WERI-Rb-1 (cell line): ENCODE results near the gene DBP.

ENCODE experiments used
- DNase-seq: peaks from one replicate; pipeline ENCODE4 v3.0.0-alpha.2; 2020
- H3K27ac ChIP-seq: fragments of 250-450 bp; sonication (Bioruptor Pico); 2 replicates; pipeline ENCODE4 v1.5.1; 2020; ENCODE audit warnings: mild to moderate bottlenecking, moderate library complexity
- H3K27me3 ChIP-seq: fragments of 250-450 bp; sonication (Bioruptor Pico); 2 replicates; pipeline ENCODE4 v1.5.1; 2021; ENCODE audit warnings: mild to moderate bottlenecking, low read depth, moderate library complexity; ENCODE audit not compliant: insufficient read depth, severe bottlenecking
- H3K36me3 ChIP-seq: fragments of 250-450 bp; sonication (Bioruptor Pico); 2 replicates; pipeline ENCODE4 v1.5.1; 2020; ENCODE audit warnings: mild to moderate bottlenecking, moderate library complexity
- H3K4me3 ChIP-seq: 2 replicates; pipeline ENCODE4 v1.5.1; 2011; ENCODE audit warnings: low read depth, mild to moderate bottlenecking, control low read depth, low read length
- H3K9me3 ChIP-seq: fragments of 250-450 bp; sonication (Bioruptor Pico); 2 replicates; pipeline ENCODE4 v1.5.1; 2021; ENCODE audit warnings: mild to moderate bottlenecking, moderate library complexity; ENCODE audit not compliant: severe bottlenecking
- CTCF ChIP-seq: IDR thresholded peaks from 2 replicates; pipeline ENCODE4 v1.5.1; 2011; ENCODE audit warnings: low read depth, mild to moderate bottlenecking, control low read depth, inconsistent platforms, low read length

DBP gene

GRCh38 chr19:48637449-48637947 lies 319 bp upstream of the DBP start:
- Histone ChIP-seq H3K4me3 (peak overlapping the region; percentile 73), H3K36me3 (peaks cover 1% of the 10 kb centered on the region; the same call in 1 of the 2 replicates), H3K27me3 (no peaks in the 10 kb centered on the region), H3K27ac (peak overlapping the region; percentile 94), H3K9me3 (no peaks in the 10 kb centered on the region)
- DNase-seq = peak; percentile 100
- no peak for TF ChIP-seq CTCF

- Histone ChIP-seq H3K36me3 (peaks cover 9% of the 10 kb centered on the region), H3K27me3 (no peaks in the 10 kb centered on the region), H3K9me3 (no peaks in the 10 kb centered on the region), H3K4me3 (peak overlapping the region; percentile 42), H3K27ac (peak overlapping the region; percentile 42)
- TF ChIP-seq CTCF = no peak
- no peak for DNase-seq
Observed at GRCh38 chr19:48635966-48636858, 967 bp downstream of the DBP start.

- Histone ChIP-seq H3K27me3 (no peaks in the 10 kb centered on the region), H3K27ac (peak overlapping the region; percentile 68), H3K9me3 (no peaks in the 10 kb centered on the region), H3K4me3 (peak overlapping the region; percentile 42), H3K36me3 (peaks cover 17% of the 10 kb centered on the region)
- TF ChIP-seq CTCF = no peak
- peak; percentile 67 for DNase-seq
Observed at GRCh38 chr19:48635263-48635965, 1.8 kb downstream of the DBP start.

- Histone ChIP-seq H3K27me3 (no peaks in the 10 kb centered on the region), H3K27ac (peak overlapping the region; percentile 68), H3K4me3 (peak overlapping the region; percentile 38), H3K36me3 (peaks cover 25% of the 10 kb centered on the region), H3K9me3 (no peaks in the 10 kb centered on the region)
- DNase-seq = peak; percentile 98
- no peak for TF ChIP-seq CTCF
Observed at GRCh38 chr19:48634424-48635262, 2.5 kb downstream of the DBP start.

- peaks cover 29% of the 10 kb centered on the region for H3K36me3 ChIP-seq
- H3K9me3 ChIP-seq = no peaks in the 10 kb centered on the region
- TF ChIP-seq CTCF = no peak
- no peaks in the 10 kb centered on the region for H3K27me3 ChIP-seq
- H3K27ac ChIP-seq = peak overlapping the region; percentile 43
- peak overlapping the region; percentile 38 for H3K4me3 ChIP-seq
- no peak for DNase-seq
Observed at GRCh38 chr19:48634036-48634342, 3.2 kb downstream of the DBP start.
